Measurements from ENCODE around the gene GPAM. TPM values are rescaled to one million over a fixed set of nuclear protein-coding genes. Genes with fewer than 3 reads are reported as not detected.

GPAM gene
- total and polyA plus RNA-seq, 7 donors, result 0.92 to 61.4 (median 5.5) TPM

- Histone ChIP-seq H3K36me3 (no peaks in the 10 kb centered on the region), H3K4me1 (no peaks in the 10 kb centered on the region), H3K27me3 (no peaks in the 10 kb centered on the region), H3K4me3 (no peak overlapping the region), H3K27ac (no peak overlapping the region), H3K9me3 (no peaks in the 10 kb centered on the region)
- DNase-seq, result no peak
- 92 to 97% methylated on average over 6 of the region's 6 CpGs for whole genome bisulfite sequencing, 2 donors
- TF ChIP-seq CTCF (IDR thresholded peaks at IDR 0.05) (no peak), POLR2AphosphoS5 (IDR thresholded peaks at IDR 0.05) (no peak), POLR2A (IDR thresholded peaks at IDR 0.05) (no peak), EP300 (IDR thresholded peaks at IDR 0.05) (no peak)
- intact Hi-C loops (cut with DNase I), result no loop called here
Observed at GRCh38 chr10:112191791-112192190, 8.2 kb upstream of the GPAM start.

GRCh38 chr10:112191041-112191590 lies 7.6 kb upstream of the GPAM start:
- DNase-seq, result no peak
- TF ChIP-seq CTCF (IDR thresholded peaks at IDR 0.05) (no peak), POLR2AphosphoS5 (IDR thresholded peaks at IDR 0.05) (no peak), EP300 (IDR thresholded peaks at IDR 0.05) (no peak), POLR2A (IDR thresholded peaks at IDR 0.05) (no peak)
- no peak overlapping the region for H3K4me3 ChIP-seq
- H3K9me3 ChIP-seq, result no peaks in the 10 kb centered on the region
- no peaks in the 10 kb centered on the region for H3K27me3 ChIP-seq
- intact Hi-C loops (cut with DNase I), result no loop called here
- H3K36me3 ChIP-seq, result no peaks in the 10 kb centered on the region
- H3K27ac ChIP-seq, result no peak overlapping the region
- H3K4me1 ChIP-seq, result no peaks in the 10 kb centered on the region
- 35 to 52% methylated on average over 4 of the region's 4 CpGs for WGBS, 2 donors

- WGBS, 2 donors, result 85 to 90% methylated on average over 5 of the region's 5 CpGs
- Histone ChIP-seq H3K36me3 (no peaks in the 10 kb centered on the region), H3K27me3 (no peaks in the 10 kb centered on the region), H3K4me3 (no peak overlapping the region), H3K9me3 (no peaks in the 10 kb centered on the region), H3K27ac (no peak overlapping the region), H3K4me1 (peaks cover 0 to 2% (median 0%) of the 10 kb centered on the region in 4 donors)
- intact Hi-C loops (cut with DNase I), result no loop called here
- DNase-seq, result no peak
- no peak for TF ChIP-seq EP300 (IDR thresholded peaks at IDR 0.05)
- no peak for TF ChIP-seq CTCF (IDR thresholded peaks at IDR 0.05)
- no peak for TF ChIP-seq POLR2AphosphoS5 (IDR thresholded peaks at IDR 0.05)
- TF ChIP-seq POLR2A (IDR thresholded peaks at IDR 0.05), result no peak
Observed at GRCh38 chr10:112189465-112189864, 5.9 kb upstream of the GPAM start.

- 55 to 67% methylated on average over 2 of the region's 2 CpGs for WGBS, 2 donors
Observed at GRCh38 chr10:112187527-112187926, 4.0 kb upstream of the GPAM start.

More at GRCh38 chr10:112187527-112187926, 4.0 kb upstream of the GPAM start:
- H3K27ac ChIP-seq, result no peak overlapping the region
- DNase-seq, result no peak
- no peak overlapping the region for H3K4me3 ChIP-seq
- H3K36me3 ChIP-seq, result no peaks in the 10 kb centered on the region
- H3K9me3 ChIP-seq, result no peaks in the 10 kb centered on the region
- intact Hi-C loops (cut with DNase I), result no loop called here
- H3K27me3 ChIP-seq, result no peaks in the 10 kb centered on the region
- TF ChIP-seq POLR2A (IDR thresholded peaks at IDR 0.05), result no peak
- TF ChIP-seq POLR2AphosphoS5 (IDR thresholded peaks at IDR 0.05), result no peak
- TF ChIP-seq EP300 (IDR thresholded peaks at IDR 0.05), result no peak
- TF ChIP-seq CTCF (IDR thresholded peaks at IDR 0.05), result no peak
- peaks cover 0 to 13% (median 9%) of the 10 kb centered on the region in 4 donors for H3K4me1 ChIP-seq
